ENCODE measurements around the gene MCCC1.

DNA sequence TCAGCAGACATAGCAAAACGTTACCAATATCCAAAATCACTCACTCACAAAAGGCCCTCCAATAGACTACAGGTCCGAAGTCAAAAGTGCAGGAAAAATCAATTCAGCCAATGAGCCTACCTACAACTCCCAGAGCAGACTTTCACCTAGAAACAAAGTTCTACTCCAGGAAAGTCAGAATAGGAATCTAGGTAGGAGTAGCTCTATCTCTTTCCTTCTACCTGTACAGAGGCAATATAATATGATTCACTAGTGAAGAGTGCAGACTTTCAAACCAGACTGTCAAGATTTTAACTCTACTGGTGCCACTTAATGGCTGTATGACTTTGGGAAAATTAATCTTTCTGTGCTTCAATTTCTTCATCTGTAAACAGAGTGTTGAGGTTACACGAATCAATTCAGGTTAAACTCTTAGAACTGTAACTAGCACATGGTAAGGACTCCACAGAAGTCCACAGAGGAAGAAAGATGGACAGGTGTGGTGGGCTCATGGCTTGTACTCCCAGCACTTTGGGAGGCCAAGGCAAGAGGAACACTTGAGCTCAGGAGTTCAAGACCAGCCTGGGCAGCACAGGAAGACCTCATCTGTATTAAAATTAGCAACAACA lies 128.4 kb downstream of the MCCC1 start:
- TF ChIP-seq POLR2AphosphoS5 (IDR thresholded peaks at IDR 0.05; ENCODE audit: low read depth, low read length) (no peak), TAF1 (IDR thresholded peaks at IDR 0.05; ENCODE audit: borderline replicate concordance, insufficient read depth, low read length) (no peak), SIN3A (IDR thresholded peaks at IDR 0.05; ENCODE audit: borderline replicate concordance, insufficient read depth, low read length) (no peak)
- TF ChIP-seq, protein P1, sequence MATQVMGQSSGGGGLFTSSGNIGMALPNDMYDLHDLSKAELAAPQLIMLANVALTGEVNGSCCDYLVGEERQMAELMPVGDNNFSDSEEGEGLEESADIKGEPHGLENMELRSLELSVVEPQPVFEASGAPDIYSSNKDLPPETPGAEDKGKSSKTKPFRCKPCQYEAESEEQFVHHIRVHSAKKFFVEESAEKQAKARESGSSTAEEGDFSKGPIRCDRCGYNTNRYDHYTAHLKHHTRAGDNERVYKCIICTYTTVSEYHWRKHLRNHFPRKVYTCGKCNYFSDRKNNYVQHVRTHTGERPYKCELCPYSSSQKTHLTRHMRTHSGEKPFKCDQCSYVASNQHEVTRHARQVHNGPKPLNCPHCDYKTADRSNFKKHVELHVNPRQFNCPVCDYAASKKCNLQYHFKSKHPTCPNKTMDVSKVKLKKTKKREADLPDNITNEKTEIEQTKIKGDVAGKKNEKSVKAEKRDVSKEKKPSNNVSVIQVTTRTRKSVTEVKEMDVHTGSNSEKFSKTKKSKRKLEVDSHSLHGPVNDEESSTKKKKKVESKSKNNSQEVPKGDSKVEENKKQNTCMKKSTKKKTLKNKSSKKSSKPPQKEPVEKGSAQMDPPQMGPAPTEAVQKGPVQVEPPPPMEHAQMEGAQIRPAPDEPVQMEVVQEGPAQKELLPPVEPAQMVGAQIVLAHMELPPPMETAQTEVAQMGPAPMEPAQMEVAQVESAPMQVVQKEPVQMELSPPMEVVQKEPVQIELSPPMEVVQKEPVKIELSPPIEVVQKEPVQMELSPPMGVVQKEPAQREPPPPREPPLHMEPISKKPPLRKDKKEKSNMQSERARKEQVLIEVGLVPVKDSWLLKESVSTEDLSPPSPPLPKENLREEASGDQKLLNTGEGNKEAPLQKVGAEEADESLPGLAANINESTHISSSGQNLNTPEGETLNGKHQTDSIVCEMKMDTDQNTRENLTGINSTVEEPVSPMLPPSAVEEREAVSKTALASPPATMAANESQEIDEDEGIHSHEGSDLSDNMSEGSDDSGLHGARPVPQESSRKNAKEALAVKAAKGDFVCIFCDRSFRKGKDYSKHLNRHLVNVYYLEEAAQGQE (IDR thresholded peaks at IDR 0.05; ENCODE audit: insufficient read depth in 1 of 2, low read depth in 2 of 2, low read length in 2 of 2), result no peak
